Measurements from ENCODE around the gene TGM2.
A peak's percentile ranks its signal among the peaks of the same experiment; 100 is the strongest.

The TGM2 gene

DNA sequence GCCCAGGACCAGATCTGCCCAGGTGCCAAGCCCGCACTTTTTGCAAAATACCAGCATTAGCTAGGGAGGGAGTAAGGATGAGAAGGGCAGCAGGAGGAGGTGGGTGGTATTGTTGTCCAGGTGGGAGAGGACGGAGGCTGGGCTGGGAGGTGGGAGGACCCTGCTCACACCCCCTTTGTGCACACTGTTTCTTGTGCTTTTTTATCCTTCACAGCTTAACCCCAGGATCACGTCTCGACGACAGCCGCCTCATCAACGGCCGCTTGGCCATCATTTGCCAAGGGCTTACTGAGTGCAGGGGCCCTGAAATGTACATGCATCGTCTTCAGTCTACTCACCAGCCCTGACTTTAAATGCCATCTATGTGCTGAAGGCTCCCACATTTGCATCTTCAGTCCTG is 12.1 kb upstream of the TGM2 start:
- DNase-seq (ENCODE audit: extremely low read depth, low read depth) = no peak
- TF ChIP-seq, protein P1, sequence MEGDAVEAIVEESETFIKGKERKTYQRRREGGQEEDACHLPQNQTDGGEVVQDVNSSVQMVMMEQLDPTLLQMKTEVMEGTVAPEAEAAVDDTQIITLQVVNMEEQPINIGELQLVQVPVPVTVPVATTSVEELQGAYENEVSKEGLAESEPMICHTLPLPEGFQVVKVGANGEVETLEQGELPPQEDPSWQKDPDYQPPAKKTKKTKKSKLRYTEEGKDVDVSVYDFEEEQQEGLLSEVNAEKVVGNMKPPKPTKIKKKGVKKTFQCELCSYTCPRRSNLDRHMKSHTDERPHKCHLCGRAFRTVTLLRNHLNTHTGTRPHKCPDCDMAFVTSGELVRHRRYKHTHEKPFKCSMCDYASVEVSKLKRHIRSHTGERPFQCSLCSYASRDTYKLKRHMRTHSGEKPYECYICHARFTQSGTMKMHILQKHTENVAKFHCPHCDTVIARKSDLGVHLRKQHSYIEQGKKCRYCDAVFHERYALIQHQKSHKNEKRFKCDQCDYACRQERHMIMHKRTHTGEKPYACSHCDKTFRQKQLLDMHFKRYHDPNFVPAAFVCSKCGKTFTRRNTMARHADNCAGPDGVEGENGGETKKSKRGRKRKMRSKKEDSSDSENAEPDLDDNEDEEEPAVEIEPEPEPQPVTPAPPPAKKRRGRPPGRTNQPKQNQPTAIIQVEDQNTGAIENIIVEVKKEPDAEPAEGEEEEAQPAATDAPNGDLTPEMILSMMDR (IDR thresholded peaks at IDR 0.05; ENCODE audit: low read depth, low read length) = no peak

DNA sequence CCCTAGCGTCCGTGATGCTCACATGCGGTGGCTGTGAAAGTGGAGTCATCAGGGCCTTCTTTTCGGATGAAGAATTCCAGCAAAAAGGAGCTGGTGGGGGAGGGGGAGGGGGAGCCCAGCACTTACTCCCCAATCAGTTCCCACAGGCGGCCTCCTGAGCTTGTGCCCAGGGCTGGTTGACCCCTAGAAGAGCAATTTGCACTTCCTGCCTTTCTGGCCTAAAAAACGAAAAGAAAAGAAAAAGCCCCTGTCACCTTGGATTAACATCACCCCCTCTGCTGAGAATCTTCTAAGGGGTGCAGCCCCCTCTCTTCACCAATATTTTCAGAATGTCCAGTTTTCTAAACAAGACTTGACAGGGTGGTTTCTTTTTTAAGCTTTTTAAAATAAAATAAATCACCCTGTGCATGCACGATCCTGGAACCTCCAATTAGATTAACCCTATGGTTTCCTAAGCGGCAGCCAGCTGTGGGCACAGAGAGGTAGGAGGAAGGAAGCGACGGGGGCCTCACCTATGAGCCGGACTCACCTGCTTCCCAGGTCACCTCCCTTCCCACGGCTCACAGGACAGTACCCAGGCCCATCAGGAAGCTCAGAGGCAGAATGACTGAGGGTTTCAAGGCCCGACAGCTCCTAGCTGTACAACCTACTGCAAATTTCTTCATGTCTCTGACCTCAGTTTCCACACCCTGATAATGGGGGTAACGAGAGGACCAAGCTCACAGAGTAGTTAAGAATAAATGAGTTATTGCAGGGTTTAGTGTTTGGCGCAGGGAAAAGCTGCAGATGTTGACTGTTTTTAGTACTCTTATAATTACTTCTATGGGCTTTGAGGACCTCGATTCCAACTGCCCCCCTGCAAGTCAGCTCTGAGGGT is 10.5 kb upstream of the TGM2 start:
- TF ChIP-seq, protein P1 (IDR thresholded peaks at IDR 0.05; ENCODE audit: low read depth, low read length) = no peak
- no peak for DNase-seq (ENCODE audit: extremely low read depth, low read depth)

DNA sequence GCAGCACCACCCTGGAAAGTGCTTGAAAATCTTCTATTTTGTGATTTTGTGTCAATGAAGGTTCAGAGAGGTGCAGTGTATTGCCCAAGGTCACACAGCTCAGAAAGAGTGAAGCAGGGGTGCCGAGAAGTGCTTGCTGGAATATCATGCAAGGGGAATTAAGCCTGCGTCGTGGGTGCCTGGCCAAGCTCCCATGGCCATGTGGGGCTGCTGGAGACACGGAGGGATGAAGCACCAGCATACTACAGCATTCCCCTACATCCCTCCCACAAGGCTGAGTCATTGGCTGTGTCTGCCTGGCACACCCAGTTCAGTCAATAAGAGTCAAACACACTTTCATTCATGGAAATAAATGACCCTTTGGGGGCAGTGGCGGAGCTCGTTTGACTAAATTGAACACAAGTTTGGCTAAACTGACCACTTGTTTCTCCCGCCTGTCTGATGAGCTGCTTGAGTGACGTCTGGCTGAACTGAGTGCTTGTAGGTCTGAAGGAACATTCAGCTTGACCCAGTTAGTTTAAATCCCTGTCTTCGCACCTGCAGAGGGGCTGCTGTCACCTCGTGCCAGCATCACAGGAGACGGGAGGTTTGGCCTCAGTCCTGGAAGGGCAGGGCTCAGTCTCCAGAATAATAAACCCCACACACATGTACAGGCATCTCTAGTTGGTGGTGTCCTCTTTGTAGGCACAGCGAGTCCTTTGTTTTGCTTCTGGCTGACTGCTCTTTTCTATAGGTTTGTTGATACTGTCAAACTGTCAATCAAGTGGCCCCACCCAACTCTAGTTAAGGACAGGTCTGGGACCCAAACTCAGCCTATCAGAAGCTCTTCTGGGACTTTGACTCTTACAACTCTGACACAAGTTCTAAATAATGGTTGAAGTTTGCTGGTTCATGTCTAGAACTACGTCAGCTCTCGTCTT is 8.4 kb upstream of the TGM2 start:
- DNase-seq (ENCODE audit: extremely low read depth, low read depth) = peak; percentile 79

DNA sequence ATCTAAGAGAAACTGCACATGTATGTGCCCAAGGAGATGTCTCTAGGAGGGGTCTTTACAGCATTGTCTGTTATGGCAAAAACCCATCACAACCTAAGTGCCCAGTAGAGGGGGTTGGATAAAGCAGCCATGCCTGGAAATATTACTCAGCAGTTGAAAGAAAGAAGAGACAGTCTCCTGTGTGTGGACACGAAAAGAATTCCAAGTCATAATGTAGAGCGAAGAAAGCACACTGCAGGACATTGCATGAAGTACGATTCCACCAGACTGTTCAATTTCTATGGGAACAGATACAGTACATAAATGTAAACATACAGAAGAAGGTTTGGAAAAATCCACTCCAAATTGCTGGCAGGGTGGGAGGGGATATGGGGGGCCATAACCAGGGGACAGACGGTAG is 7.3 kb upstream of the TGM2 start:
- DNase-seq (ENCODE audit: extremely low read depth, low read depth) = no peak
- TF ChIP-seq, protein P1 (IDR thresholded peaks at IDR 0.05; ENCODE audit: low read depth, low read length) = peak; percentile 24

More for the DNA sequence above, 8.4 kb upstream of the TGM2 start:
- TF ChIP-seq, protein P1 (IDR thresholded peaks at IDR 0.05; ENCODE audit: low read depth, low read length) = no peak; the same call in none of the 2 replicates

DNA sequence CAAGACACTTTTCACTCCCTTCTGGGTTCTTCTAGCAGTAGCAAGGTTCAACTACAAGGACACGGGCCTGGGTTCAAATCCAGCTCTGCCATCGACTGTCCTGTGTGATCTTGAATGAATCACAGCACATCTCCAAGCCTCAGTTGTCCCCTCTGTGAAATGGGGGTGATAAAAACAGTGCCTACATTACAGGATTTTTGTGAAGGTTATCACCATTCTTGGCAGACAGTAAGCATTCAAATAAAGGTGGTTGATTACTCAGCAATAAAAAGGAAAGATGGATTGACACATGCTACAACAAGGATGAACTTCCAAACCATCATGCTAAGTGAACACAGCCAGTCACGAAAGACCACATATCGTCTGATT is 6.6 kb upstream of the TGM2 start:
- DNase-seq (ENCODE audit: extremely low read depth, low read depth) = no peak
- TF ChIP-seq, protein P1 (IDR thresholded peaks at IDR 0.05; ENCODE audit: low read depth, low read length) = no peak

DNA sequence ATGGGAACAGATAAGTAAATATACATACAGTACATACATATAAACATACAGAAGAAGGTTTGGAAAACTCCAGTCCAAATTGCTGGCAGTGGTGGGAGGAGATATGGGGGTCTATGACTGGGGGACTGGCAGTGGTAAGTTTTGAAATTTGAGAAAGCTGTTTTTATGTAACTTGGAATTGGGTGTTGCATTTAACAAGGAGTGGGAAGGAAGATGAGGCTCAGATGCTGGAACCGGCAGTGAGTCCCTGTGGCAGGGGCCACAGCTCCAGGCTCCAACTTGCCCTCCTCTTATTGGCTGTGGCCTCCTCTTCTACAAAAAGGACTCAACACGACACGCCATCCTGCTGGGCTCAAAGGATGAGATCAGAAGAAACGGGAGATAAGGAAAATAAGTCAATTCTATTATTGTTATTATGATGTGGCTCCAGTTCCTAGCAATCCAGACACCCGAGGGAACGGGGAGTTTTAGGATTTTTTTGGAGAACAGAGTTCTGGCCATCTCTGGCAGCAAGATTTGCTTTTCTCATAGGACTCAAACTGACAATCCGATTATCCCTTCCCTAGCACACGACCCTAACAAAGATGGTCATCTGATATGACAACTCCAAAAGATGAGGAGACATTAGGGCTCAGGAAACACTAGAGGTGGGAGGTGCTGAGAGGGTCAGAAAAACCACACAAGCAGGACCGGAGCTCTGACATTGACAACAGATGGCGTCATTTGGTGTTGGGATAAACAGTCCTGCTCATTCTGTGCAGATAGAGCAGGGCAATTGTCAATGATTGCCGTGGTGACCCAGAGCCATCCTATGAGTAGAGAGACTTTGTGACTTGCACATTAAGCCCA is 6.0 kb upstream of the TGM2 start:
- TF ChIP-seq, protein P1 (IDR thresholded peaks at IDR 0.05; ENCODE audit: low read depth, low read length) = no peak
- DNase-seq (ENCODE audit: extremely low read depth, low read depth) = no peak

All from AG09319 (cell line).